ENCODE data around the gene SCLT1.

The SCLT1 gene

GRCh38 chr4:128835498-128836222 lies 257.7 kb downstream of the SCLT1 start:
- no peak for DNase-seq

All from fibroblast of skin of right quadriceps (primary cell).